Urinary bladder (tissue), 4 donors: ENCODE data around the gene SLC25A44. TPM values are rescaled to one million over a fixed set of nuclear protein-coding genes. Genes with fewer than 3 reads are reported as not detected.

Experiments used
- DNase-seq: peaks from one replicate; pipeline ENCODE4 v3.0.0-alpha.2; 2015; ENCODE audit errors: extremely low spot score
- H3K27ac ChIP-seq: one replicate; pipeline ENCODE4 v1.5.1; 2013; ENCODE audit warnings: low read depth, mild to moderate bottlenecking, moderate library complexity
- H3K36me3 ChIP-seq: one replicate; pipeline ENCODE4 v1.6.1; 2013; ENCODE audit warnings: mild to moderate bottlenecking, moderate library complexity; ENCODE audit not compliant: insufficient read depth
- H3K4me1 ChIP-seq: one replicate; pipeline ENCODE4 v1.6.1; 2013; ENCODE audit warnings: mild to moderate bottlenecking, moderate library complexity; ENCODE audit not compliant: insufficient read depth
- H3K4me3 ChIP-seq: one replicate; pipeline ENCODE4 v1.5.1; 2013; ENCODE audit warnings: low read depth, low read length
- WGBS: extraction: QIAGEN DNeasy Blood & Tissue Kit; methylation state at CpG from one replicate; pipeline ENCODE4 v1.1.7; 2013; 5-methylcytosine and 5-hydroxymethylcytosine counted together
- polyA plus RNA-seq: library from polyadenylated mRNA; stranded (reverse); fragments of 200-250 nt; gene quantifications from one replicate; pipeline ENCODE4 v1.2.3, GENCODE V29; 2013
- total RNA-seq: library from RNA; depleted of rRNA; stranded (reverse); fragments of >200 nt; gene quantifications from one replicate; pipeline ENCODE4 v1.2.3, GENCODE V29; 2014
- donor health status: healthy with polysubstance abuse.
- donor health status: healthy.

The SLC25A44 gene
- total and polyA plus RNA-seq, 2 donors: 5.7 to 13.9 TPM

- H3K4me1 ChIP-seq: no peaks in the 10 kb centered on the region
- H3K27ac ChIP-seq: no peak overlapping the region
- no peak overlapping the region for H3K4me3 ChIP-seq
- H3K36me3 ChIP-seq: no peaks in the 10 kb centered on the region
- DNase-seq: no peak
- WGBS: 84% methylated on average over 2 of the region's 2 CpGs
These were observed 32.2 kb downstream of the SLC25A44 start for GRCh38 chr1:156226116-156226538.

GRCh38 chr1:156226782-156227181 is 32.9 kb downstream of the SLC25A44 start:
- WGBS: 88% methylated on average over 4 of the region's 4 CpGs
- Histone ChIP-seq H3K36me3 (no peaks in the 10 kb centered on the region), H3K4me3 (no peak overlapping the region), H3K4me1 (no peaks in the 10 kb centered on the region), H3K27ac (no peak overlapping the region)
- DNase-seq: no peak

- 78% methylated on average over 7 of the region's 7 CpGs for WGBS
- no peak overlapping the region for H3K27ac ChIP-seq
- no peaks in the 10 kb centered on the region for H3K36me3 ChIP-seq
- no peak for DNase-seq
- no peaks in the 10 kb centered on the region for H3K4me1 ChIP-seq
- no peak overlapping the region for H3K4me3 ChIP-seq
These were observed 34.6 kb downstream of the SLC25A44 start for GRCh38 chr1:156228501-156228900.

GRCh38 chr1:156229809-156230472 is 36.0 kb downstream of the SLC25A44 start:
- Histone ChIP-seq H3K27ac (no peak overlapping the region), H3K4me3 (no peak overlapping the region), H3K4me1 (no peaks in the 10 kb centered on the region), H3K36me3 (no peaks in the 10 kb centered on the region)
- no peak for DNase-seq
- 74% methylated on average over 11 of the region's 11 CpGs for WGBS

- DNase-seq: no peak
- H3K4me1 ChIP-seq: no peaks in the 10 kb centered on the region
- no peak overlapping the region for H3K4me3 ChIP-seq
- WGBS: 77% methylated on average over 1 of the region's 1 CpG
- H3K36me3 ChIP-seq: no peaks in the 10 kb centered on the region
- no peak overlapping the region for H3K27ac ChIP-seq
These were observed 36.6 kb downstream of the SLC25A44 start for GRCh38 chr1:156230473-156230837.

- H3K36me3 ChIP-seq: peaks cover 5% of the 10 kb centered on the region
- H3K4me3 ChIP-seq: no peak overlapping the region
- no peak overlapping the region for H3K27ac ChIP-seq
- DNase-seq: no peak
- H3K4me1 ChIP-seq: no peaks in the 10 kb centered on the region
- WGBS: 93% methylated on average over 12 of the region's 12 CpGs
These were observed 38.4 kb downstream of the SLC25A44 start for GRCh38 chr1:156232201-156232894.

- Histone ChIP-seq H3K4me3 (no peak overlapping the region), H3K4me1 (no peaks in the 10 kb centered on the region), H3K27ac (no peak overlapping the region), H3K36me3 (peaks cover 6% of the 10 kb centered on the region)
- no peak for DNase-seq
- WGBS: 80% methylated on average over 5 of the region's 5 CpGs
These were observed 39.7 kb downstream of the SLC25A44 start for GRCh38 chr1:156233426-156234127.

GRCh38 chr1:156236164-156236563 is 42.3 kb downstream of the SLC25A44 start:
- no peak for DNase-seq
- Histone ChIP-seq H3K4me1 (no peaks in the 10 kb centered on the region), H3K36me3 (peaks cover 8% of the 10 kb centered on the region), H3K4me3 (no peak overlapping the region), H3K27ac (no peak overlapping the region)
- WGBS: 94% methylated on average over 12 of the region's 12 CpGs

- WGBS: 96% methylated on average over 5 of the region's 5 CpGs
- H3K27ac ChIP-seq: no peak overlapping the region
These were observed 44.3 kb downstream of the SLC25A44 start for GRCh38 chr1:156238248-156238647.

GRCh38 chr1:156241311-156241811 is 47.5 kb downstream of the SLC25A44 start:
- no peak overlapping the region for H3K27ac ChIP-seq
- H3K4me1 ChIP-seq: no peaks in the 10 kb centered on the region
- DNase-seq: no peak
- H3K4me3 ChIP-seq: no peak overlapping the region
- WGBS: 70% methylated on average over 15 of the region's 15 CpGs
- peaks cover 6% of the 10 kb centered on the region for H3K36me3 ChIP-seq

More at GRCh38 chr1:156238248-156238647, 44.3 kb downstream of the SLC25A44 start:
- H3K4me1 ChIP-seq: no peaks in the 10 kb centered on the region
- no peak overlapping the region for H3K4me3 ChIP-seq
- H3K36me3 ChIP-seq: peaks cover 8% of the 10 kb centered on the region
- no peak for DNase-seq

- Histone ChIP-seq H3K36me3 (peaks cover 3% of the 10 kb centered on the region), H3K27ac (no peak within 1 kb of the TSS), H3K4me3 (no peak within 1 kb of the TSS), H3K4me1 (no peaks in the 10 kb centered on the region)
- DNase-seq: no peak
- WGBS: 82% methylated on average over 14 of the region's 14 CpGs
These were observed 48.0 kb downstream of the SLC25A44 start, which contains the start of gene BGLAP for GRCh38 chr1:156241926-156242325. Gene BGLAP, plus strand, starts transcription at chr1:156242184. Its CDS starts 48 bp downstream, at chr1:156242232.

- Histone ChIP-seq H3K36me3 (peaks cover 3% of the 10 kb centered on the region), H3K27ac (no peak overlapping the region)
- 77% methylated on average over 10 of the region's 10 CpGs for WGBS
These were observed 48.8 kb downstream of the SLC25A44 start for GRCh38 chr1:156242738-156243137.

GRCh38 chr1:156244126-156244525 is 50.2 kb downstream of the SLC25A44 start:
- WGBS: 83% methylated on average over 2 of the region's 2 CpGs
- H3K4me3 ChIP-seq: no peak overlapping the region
- DNase-seq: no peak
- H3K36me3 ChIP-seq: peaks cover 2% of the 10 kb centered on the region
- no peaks in the 10 kb centered on the region for H3K4me1 ChIP-seq
- H3K27ac ChIP-seq: no peak overlapping the region

More at GRCh38 chr1:156242738-156243137, 48.8 kb downstream of the SLC25A44 start:
- no peak for DNase-seq
- Histone ChIP-seq H3K4me1 (no peaks in the 10 kb centered on the region), H3K4me3 (no peak overlapping the region)
